Measurements from ENCODE around the gene CFAP61.
"Not testable (repeated sequence)": the region's sequence is repeated elsewhere in the genome, so short reads cannot be mapped to it uniquely, and the experiment has no call there.

Gene CFAP61

GRCh38 chr20:20226554-20226953 lies 174.2 kb downstream of the CFAP61 start:
- Histone ChIP-seq H3K36me3 (ENCODE audit: insufficient read depth, low read length) (no peaks in the 10 kb centered on the region), H3K9me3 (ENCODE audit: low read length) (no peaks in the 10 kb centered on the region), H3K27ac (ENCODE audit: low read depth, low read length) (no peak overlapping the region), H3K4me3 (ENCODE audit: low read depth in 1 of 2, low read length in 2 of 2) (no peak overlapping the region), H3K9ac (ENCODE audit: low read length) (no peak overlapping the region), H3K4me1 (ENCODE audit: insufficient read depth, low read length) (no peaks in the 10 kb centered on the region), H3K27me3 (ENCODE audit: control insufficient read depth in 1 of 2, insufficient read depth in 2 of 2, low read length in 2 of 2) (no peaks in the 10 kb centered on the region)

- no peaks in the 10 kb centered on the region for H3K36me3 ChIP-seq (ENCODE audit: insufficient read depth, low read length)
- H3K27me3 ChIP-seq (ENCODE audit: control insufficient read depth in 1 of 2, insufficient read depth in 2 of 2, low read length in 2 of 2): no peaks in the 10 kb centered on the region
- H3K4me3 ChIP-seq (ENCODE audit: low read depth in 1 of 2, low read length in 2 of 2): no peak overlapping the region
- H3K4me1 ChIP-seq (ENCODE audit: insufficient read depth, low read length): no peaks in the 10 kb centered on the region
- no peak overlapping the region for H3K27ac ChIP-seq (ENCODE audit: low read depth, low read length)
- no peaks in the 10 kb centered on the region for H3K9me3 ChIP-seq (ENCODE audit: low read length)
- H3K9ac ChIP-seq (ENCODE audit: low read length): no peak overlapping the region
Measured at GRCh38 chr20:20227013-20227571, 174.8 kb downstream of the CFAP61 start.

GRCh38 chr20:20228351-20228750 lies 176.0 kb downstream of the CFAP61 start:
- H3K4me1 ChIP-seq (ENCODE audit: insufficient read depth, low read length): no peaks in the 10 kb centered on the region
- no peaks in the 10 kb centered on the region for H3K27me3 ChIP-seq (ENCODE audit: control insufficient read depth in 1 of 2, insufficient read depth in 2 of 2, low read length in 2 of 2)
- no peaks in the 10 kb centered on the region for H3K9me3 ChIP-seq (ENCODE audit: low read length)
- no peaks in the 10 kb centered on the region for H3K36me3 ChIP-seq (ENCODE audit: insufficient read depth, low read length)
- no peak overlapping the region for H3K9ac ChIP-seq (ENCODE audit: low read length)
- H3K4me3 ChIP-seq (ENCODE audit: low read depth in 1 of 2, low read length in 2 of 2): no peak overlapping the region
- no peak overlapping the region for H3K27ac ChIP-seq (ENCODE audit: low read depth, low read length)

GRCh38 chr20:20229595-20229994 lies 177.3 kb downstream of the CFAP61 start:
- H3K4me3 ChIP-seq (ENCODE audit: low read depth in 1 of 2, low read length in 2 of 2): no peak overlapping the region
- no peaks in the 10 kb centered on the region for H3K9me3 ChIP-seq (ENCODE audit: low read length)
- no peak overlapping the region for H3K27ac ChIP-seq (ENCODE audit: low read depth, low read length)
- H3K36me3 ChIP-seq (ENCODE audit: insufficient read depth, low read length): no peaks in the 10 kb centered on the region
- H3K27me3 ChIP-seq (ENCODE audit: control insufficient read depth in 1 of 2, insufficient read depth in 2 of 2, low read length in 2 of 2): no peaks in the 10 kb centered on the region
- no peaks in the 10 kb centered on the region for H3K4me1 ChIP-seq (ENCODE audit: insufficient read depth, low read length)
- no peak overlapping the region for H3K9ac ChIP-seq (ENCODE audit: low read length)

- Histone ChIP-seq H3K4me3 (ENCODE audit: low read depth in 1 of 2, low read length in 2 of 2) (no peak overlapping the region), H3K9ac (ENCODE audit: low read length) (no peak overlapping the region), H3K27me3 (ENCODE audit: control insufficient read depth in 1 of 2, insufficient read depth in 2 of 2, low read length in 2 of 2) (no peaks in the 10 kb centered on the region), H3K27ac (ENCODE audit: low read depth, low read length) (no peak overlapping the region), H3K4me1 (ENCODE audit: insufficient read depth, low read length) (no peaks in the 10 kb centered on the region), H3K9me3 (ENCODE audit: low read length) (no peaks in the 10 kb centered on the region), H3K36me3 (ENCODE audit: insufficient read depth, low read length) (no peaks in the 10 kb centered on the region)
Measured at GRCh38 chr20:20230741-20231140, 178.4 kb downstream of the CFAP61 start.

- Histone ChIP-seq H3K27ac (ENCODE audit: low read depth, low read length) (no peak overlapping the region), H3K9me3 (ENCODE audit: low read length) (no peaks in the 10 kb centered on the region), H3K4me3 (ENCODE audit: low read depth in 1 of 2, low read length in 2 of 2) (no peak overlapping the region), H3K4me1 (ENCODE audit: insufficient read depth, low read length) (no peaks in the 10 kb centered on the region), H3K27me3 (ENCODE audit: control insufficient read depth in 1 of 2, insufficient read depth in 2 of 2, low read length in 2 of 2) (no peaks in the 10 kb centered on the region), H3K36me3 (ENCODE audit: insufficient read depth, low read length) (no peaks in the 10 kb centered on the region), H3K9ac (ENCODE audit: low read length) (no peak overlapping the region)
Measured at GRCh38 chr20:20231528-20232298, 179.4 kb downstream of the CFAP61 start.

- no peaks in the 10 kb centered on the region for H3K9me3 ChIP-seq (ENCODE audit: low read length)
- no peaks in the 10 kb centered on the region for H3K36me3 ChIP-seq (ENCODE audit: insufficient read depth, low read length)
- no peak overlapping the region for H3K9ac ChIP-seq (ENCODE audit: low read length)
- no peak overlapping the region for H3K4me3 ChIP-seq (ENCODE audit: low read depth in 1 of 2, low read length in 2 of 2)
- H3K27me3 ChIP-seq (ENCODE audit: control insufficient read depth in 1 of 2, insufficient read depth in 2 of 2, low read length in 2 of 2): no peaks in the 10 kb centered on the region
- no peaks in the 10 kb centered on the region for H3K4me1 ChIP-seq (ENCODE audit: insufficient read depth, low read length)
- H3K27ac ChIP-seq (ENCODE audit: low read depth, low read length): no peak overlapping the region
Measured at GRCh38 chr20:20233041-20233514, 180.7 kb downstream of the CFAP61 start.

- H3K9me3 ChIP-seq (ENCODE audit: low read length): no peaks in the 10 kb centered on the region
- H3K36me3 ChIP-seq (ENCODE audit: insufficient read depth, low read length): no peaks in the 10 kb centered on the region
- H3K27ac ChIP-seq (ENCODE audit: low read depth, low read length): no peak overlapping the region
- H3K27me3 ChIP-seq (ENCODE audit: control insufficient read depth in 1 of 2, insufficient read depth in 2 of 2, low read length in 2 of 2): no peaks in the 10 kb centered on the region
- H3K9ac ChIP-seq (ENCODE audit: low read length): no peak overlapping the region
- no peak overlapping the region for H3K4me3 ChIP-seq (ENCODE audit: low read depth in 1 of 2, low read length in 2 of 2)
- no peaks in the 10 kb centered on the region for H3K4me1 ChIP-seq (ENCODE audit: insufficient read depth, low read length)
Measured at GRCh38 chr20:20235681-20236080, 183.3 kb downstream of the CFAP61 start.

GRCh38 chr20:20237093-20237959 lies 185.0 kb downstream of the CFAP61 start:
- Histone ChIP-seq H3K4me1 (ENCODE audit: insufficient read depth, low read length) (no peaks in the 10 kb centered on the region), H3K27ac (ENCODE audit: low read depth, low read length) (no peak overlapping the region), H3K4me3 (ENCODE audit: low read depth in 1 of 2, low read length in 2 of 2) (no peak overlapping the region), H3K9ac (ENCODE audit: low read length) (no peak overlapping the region), H3K27me3 (ENCODE audit: control insufficient read depth in 1 of 2, insufficient read depth in 2 of 2, low read length in 2 of 2) (no peaks in the 10 kb centered on the region), H3K36me3 (ENCODE audit: insufficient read depth, low read length) (no peaks in the 10 kb centered on the region), H3K9me3 (ENCODE audit: low read length) (no peaks in the 10 kb centered on the region)

- Histone ChIP-seq H3K27me3 (ENCODE audit: control insufficient read depth in 1 of 2, insufficient read depth in 2 of 2, low read length in 2 of 2) (no peaks in the 10 kb centered on the region), H3K4me1 (ENCODE audit: insufficient read depth, low read length) (no peaks in the 10 kb centered on the region), H3K27ac (ENCODE audit: low read depth, low read length) (no peak overlapping the region), H3K9me3 (ENCODE audit: low read length) (no peaks in the 10 kb centered on the region), H3K9ac (ENCODE audit: low read length) (no peak overlapping the region), H3K4me3 (ENCODE audit: low read depth in 1 of 2, low read length in 2 of 2) (no peak overlapping the region), H3K36me3 (ENCODE audit: insufficient read depth, low read length) (no peaks in the 10 kb centered on the region)
Measured at GRCh38 chr20:20241976-20242375, 189.6 kb downstream of the CFAP61 start.

- H3K27me3 ChIP-seq (ENCODE audit: control insufficient read depth in 1 of 2, insufficient read depth in 2 of 2, low read length in 2 of 2); H3K9me3 ChIP-seq (ENCODE audit: low read length); H3K27ac ChIP-seq (ENCODE audit: low read depth, low read length); H3K9ac ChIP-seq (ENCODE audit: low read length); H3K4me1 ChIP-seq (ENCODE audit: insufficient read depth, low read length); H3K4me3 ChIP-seq (ENCODE audit: low read depth in 1 of 2, low read length in 2 of 2); H3K36me3 ChIP-seq (ENCODE audit: insufficient read depth, low read length): not testable (repeated sequence)
Measured at GRCh38 chr20:20244384-20244783, 192.1 kb downstream of the CFAP61 start.
